Measurements from ENCODE around the gene SSR2. TPM values are rescaled to one million over a fixed set of nuclear protein-coding genes. Genes with fewer than 3 reads are reported as not detected.

SSR2 gene
- total and polyA plus RNA-seq, 9 donors = 261 to 601 (median 306) TPM

DNA sequence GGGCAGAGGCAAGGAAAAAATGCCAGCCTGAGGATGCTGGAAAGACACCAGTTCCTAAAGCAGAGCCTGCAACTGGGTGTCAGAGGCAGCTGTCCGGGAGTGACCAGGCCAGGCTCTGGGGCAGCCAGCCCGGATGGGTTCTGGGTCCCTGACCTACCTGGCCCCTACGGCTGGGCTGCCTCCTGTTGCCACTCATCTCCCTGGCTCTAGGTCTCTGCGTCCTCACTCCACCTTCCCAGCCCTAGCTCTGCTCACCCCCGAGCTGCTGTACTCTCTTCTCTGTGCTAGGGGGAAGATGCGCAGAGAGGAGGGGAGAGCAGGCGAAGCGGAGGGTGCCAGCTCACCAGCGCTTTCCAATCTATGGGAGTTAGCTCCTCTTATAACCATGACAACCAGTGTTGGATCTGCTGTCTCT is 51.4 kb downstream of the SSR2 start:
- intact Hi-C loops (cut with DNase I) = no loop called here
- Histone ChIP-seq H3K9me3 (no peaks in the 10 kb centered on the region), H3K27me3 (no peaks in the 10 kb centered on the region), H3K27ac (peak overlapping the region; percentile 20 to 38), H3K4me3 (no peak overlapping the region), H3K4me1 (ENCODE audit: insufficient read depth) (peaks cover 43% of the 10 kb centered on the region), H3K36me3 (no peaks in the 10 kb centered on the region)
- 55 to 63% (median 58%) methylated on average over 9 of the region's 9 CpGs for WGBS, 3 donors
- TF ChIP-seq POLR2A (IDR thresholded peaks at IDR 0.05) = no peak
- no peak for TF ChIP-seq EP300 (IDR thresholded peaks at IDR 0.05)
- TF ChIP-seq, protein P1, sequence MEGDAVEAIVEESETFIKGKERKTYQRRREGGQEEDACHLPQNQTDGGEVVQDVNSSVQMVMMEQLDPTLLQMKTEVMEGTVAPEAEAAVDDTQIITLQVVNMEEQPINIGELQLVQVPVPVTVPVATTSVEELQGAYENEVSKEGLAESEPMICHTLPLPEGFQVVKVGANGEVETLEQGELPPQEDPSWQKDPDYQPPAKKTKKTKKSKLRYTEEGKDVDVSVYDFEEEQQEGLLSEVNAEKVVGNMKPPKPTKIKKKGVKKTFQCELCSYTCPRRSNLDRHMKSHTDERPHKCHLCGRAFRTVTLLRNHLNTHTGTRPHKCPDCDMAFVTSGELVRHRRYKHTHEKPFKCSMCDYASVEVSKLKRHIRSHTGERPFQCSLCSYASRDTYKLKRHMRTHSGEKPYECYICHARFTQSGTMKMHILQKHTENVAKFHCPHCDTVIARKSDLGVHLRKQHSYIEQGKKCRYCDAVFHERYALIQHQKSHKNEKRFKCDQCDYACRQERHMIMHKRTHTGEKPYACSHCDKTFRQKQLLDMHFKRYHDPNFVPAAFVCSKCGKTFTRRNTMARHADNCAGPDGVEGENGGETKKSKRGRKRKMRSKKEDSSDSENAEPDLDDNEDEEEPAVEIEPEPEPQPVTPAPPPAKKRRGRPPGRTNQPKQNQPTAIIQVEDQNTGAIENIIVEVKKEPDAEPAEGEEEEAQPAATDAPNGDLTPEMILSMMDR (IDR thresholded peaks at IDR 0.05) = no peak
- DNase-seq = no peak

DNA sequence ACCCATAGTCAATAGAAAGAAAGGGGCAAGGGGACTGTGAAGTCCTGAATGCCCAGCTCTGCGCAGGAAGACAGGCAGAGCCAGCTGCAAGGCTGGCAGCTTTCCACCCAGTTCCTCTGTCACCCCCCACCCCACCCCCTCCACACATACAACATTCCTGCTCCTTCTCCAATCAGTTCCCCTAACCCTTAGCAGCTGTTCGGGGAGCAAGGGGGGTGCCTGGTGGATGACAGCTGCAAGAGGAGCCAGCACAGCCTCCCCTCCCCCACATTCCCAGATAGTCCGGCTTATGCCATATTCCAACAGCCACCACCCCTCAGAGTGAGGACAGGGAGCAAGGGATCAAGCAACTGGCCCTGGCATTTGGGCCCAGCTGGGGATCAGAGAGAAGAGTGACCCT is 52.1 kb downstream of the SSR2 start:
- H3K4me3 ChIP-seq = no peak overlapping the region
- TF ChIP-seq POLR2A (IDR thresholded peaks at IDR 0.05) (no peak), EP300 (IDR thresholded peaks at IDR 0.05) (no peak)
- TF ChIP-seq, protein P1 (IDR thresholded peaks at IDR 0.05) = no peak
- peaks cover 38% of the 10 kb centered on the region for H3K4me1 ChIP-seq (ENCODE audit: insufficient read depth)
- WGBS, 3 donors = 7 to 15% (median 13%) methylated on average over 3 of the region's 3 CpGs
- intact Hi-C loops (cut with DNase I) = no loop called here
- DNase-seq = peak; percentile 48 to 65 (median 58)
- H3K27ac ChIP-seq = peak overlapping the region; percentile 7 to 20
- H3K9me3 ChIP-seq = no peaks in the 10 kb centered on the region
- no peaks in the 10 kb centered on the region for H3K36me3 ChIP-seq
- no peaks in the 10 kb centered on the region for H3K27me3 ChIP-seq

DNA sequence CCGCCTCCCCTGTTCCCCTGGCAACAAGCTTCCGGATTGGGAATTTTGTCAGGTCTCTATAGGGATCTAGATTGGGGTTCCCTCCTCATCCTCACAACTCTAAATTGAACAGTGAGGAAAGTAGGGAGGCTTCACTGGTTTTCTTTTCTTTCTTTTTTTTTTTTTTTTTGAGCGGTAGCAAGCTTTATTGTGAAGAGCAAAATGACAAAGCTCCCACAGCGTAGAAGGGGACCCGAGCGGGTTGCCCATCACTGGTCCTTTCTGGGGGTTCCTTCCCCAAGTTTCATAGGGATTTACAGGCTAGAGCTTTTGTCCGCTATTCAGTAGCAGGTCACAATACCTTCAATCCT is 52.7 kb downstream of the SSR2 start:
- H3K4me1 ChIP-seq (ENCODE audit: insufficient read depth) = peaks cover 38% of the 10 kb centered on the region
- TF ChIP-seq, protein P1 (IDR thresholded peaks at IDR 0.05) = no peak
- TF ChIP-seq EP300 (IDR thresholded peaks at IDR 0.05) (no peak), POLR2A (IDR thresholded peaks at IDR 0.05) (no peak)
- 66 to 77% (median 70%) methylated on average over 7 of the region's 7 CpGs for WGBS, 3 donors
- H3K4me3 ChIP-seq = no peak overlapping the region
- no peaks in the 10 kb centered on the region for H3K9me3 ChIP-seq
- intact Hi-C loops (cut with DNase I) = no loop called here
- H3K27ac ChIP-seq = peak overlapping the region in 1 of 2 donors; percentile 29
- no peaks in the 10 kb centered on the region for H3K36me3 ChIP-seq
- DNase-seq = no peak
- H3K27me3 ChIP-seq = no peaks in the 10 kb centered on the region

DNA sequence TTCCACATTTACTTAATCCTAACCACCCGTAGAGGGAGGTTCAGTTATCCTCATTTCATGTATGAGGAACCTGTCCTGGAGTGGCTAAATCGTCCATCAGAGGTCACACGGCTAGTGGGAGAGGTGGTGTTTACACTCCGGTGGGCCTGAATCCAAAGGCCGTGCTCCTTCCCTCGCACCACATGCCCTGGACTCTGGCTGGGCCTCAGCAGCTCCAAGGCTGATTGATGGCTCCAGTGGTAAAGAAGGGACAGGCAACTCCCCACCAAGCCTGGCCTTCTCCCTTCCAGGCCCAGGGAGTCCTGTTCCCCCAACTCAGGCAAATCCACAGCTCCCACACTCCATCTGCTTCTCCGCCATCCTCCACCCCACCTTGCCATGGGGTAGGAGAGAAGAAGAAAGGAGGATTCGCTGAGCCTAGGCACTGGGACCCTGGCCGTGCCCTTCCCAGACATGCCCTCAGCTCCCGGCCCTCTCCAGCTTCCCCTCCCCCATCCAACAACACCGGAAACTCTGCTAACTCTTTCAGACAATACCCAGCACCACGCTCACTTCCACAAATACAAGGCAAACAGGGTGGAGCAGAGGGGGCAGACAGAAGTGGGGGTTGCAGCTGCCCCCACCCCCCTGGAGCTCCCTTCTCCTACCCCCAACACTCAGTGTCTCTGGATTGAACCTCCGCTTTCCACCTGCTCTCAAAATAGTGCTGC is 53.3 kb downstream of the SSR2 start:
- 21 to 26% (median 23%) methylated on average over 13 of the region's 13 CpGs for WGBS, 3 donors
- DNase-seq = peak in 3 of 5 donors; percentile 65 to 72 (median 68)

More for the DNA sequence above, 53.3 kb downstream of the SSR2 start:
- H3K27ac ChIP-seq = peak overlapping the region; percentile 29 to 51
- H3K4me1 ChIP-seq (ENCODE audit: insufficient read depth) = peaks cover 38% of the 10 kb centered on the region
- no peaks in the 10 kb centered on the region for H3K27me3 ChIP-seq
- no peaks in the 10 kb centered on the region for H3K36me3 ChIP-seq
- H3K4me3 ChIP-seq = no peak overlapping the region
- H3K9me3 ChIP-seq = no peaks in the 10 kb centered on the region
- TF ChIP-seq, protein P1 (IDR thresholded peaks at IDR 0.05) = no peak
- TF ChIP-seq POLR2A (IDR thresholded peaks at IDR 0.05) (no peak), EP300 (IDR thresholded peaks at IDR 0.05) (no peak)
- intact Hi-C loops (cut with DNase I) = no loop called here

Measured in ovary (tissue), 9 donors.